NCI-H1417 treated with DMSO at 0.1 percent for 48 hours (cell line): Measurements from ENCODE around the gene VEPH1.

Experiments used
- DNase-seq: peaks from one replicate; lab custom pipeline; 2025; lab: John Stamatoyannopoulos, UW

The VEPH1 gene

GRCh38 chr3:157257101-157257500 lies 246.1 kb downstream of the VEPH1 start:
- no peak for DNase-seq

- DNase-seq: no peak
Observed at GRCh38 chr3:157255797-157256196, 247.4 kb downstream of the VEPH1 start.

GRCh38 chr3:157251685-157252084 lies 251.5 kb downstream of the VEPH1 start:
- no peak for DNase-seq

GRCh38 chr3:157249606-157250005 lies 253.6 kb downstream of the VEPH1 start:
- no peak for DNase-seq

GRCh38 chr3:157248590-157249422 lies 254.4 kb downstream of the VEPH1 start:
- DNase-seq: peak; percentile 2

- DNase-seq: no peak
Observed at GRCh38 chr3:157247391-157247790, 255.8 kb downstream of the VEPH1 start.

- DNase-seq: no peak
Observed at GRCh38 chr3:157242836-157243235, 260.4 kb downstream of the VEPH1 start.

GRCh38 chr3:157241599-157241998 lies 261.6 kb downstream of the VEPH1 start:
- DNase-seq: no peak

GRCh38 chr3:157240408-157240807 lies 262.8 kb downstream of the VEPH1 start:
- no peak for DNase-seq

GRCh38 chr3:157239082-157239704 lies 264.0 kb downstream of the VEPH1 start:
- peak; percentile 7 for DNase-seq

GRCh38 chr3:157238457-157238856 lies 264.8 kb downstream of the VEPH1 start:
- DNase-seq: no peak

- no peak for DNase-seq
Observed at GRCh38 chr3:157237886-157238285, 265.3 kb downstream of the VEPH1 start.

GRCh38 chr3:157235291-157235690 lies 267.9 kb downstream of the VEPH1 start:
- no peak for DNase-seq

- DNase-seq: no peak
Observed at GRCh38 chr3:157233923-157234322, 269.3 kb downstream of the VEPH1 start.

GRCh38 chr3:157232141-157232540 lies 271.1 kb downstream of the VEPH1 start:
- no peak for DNase-seq

GRCh38 chr3:157231071-157231470 lies 272.1 kb downstream of the VEPH1 start:
- DNase-seq: no peak

GRCh38 chr3:157226173-157226847 lies 276.9 kb downstream of the VEPH1 start:
- DNase-seq: no peak

GRCh38 chr3:157225001-157225400 lies 278.2 kb downstream of the VEPH1 start:
- DNase-seq: no peak

- no peak for DNase-seq
Observed at GRCh38 chr3:157220883-157221282, 282.3 kb downstream of the VEPH1 start.

GRCh38 chr3:157220211-157220610 lies 283.0 kb downstream of the VEPH1 start:
- DNase-seq: peak; percentile 70

GRCh38 chr3:157219215-157219614 lies 284.0 kb downstream of the VEPH1 start:
- no peak for DNase-seq
